ENCODE measurements around the gene DNAH1.

GRCh38 chr3:52372822-52373504, 56.8 kb downstream of the DNAH1 start:
- no peak for TF ChIP-seq POLR2A (IDR thresholded peaks at IDR 0.05; ENCODE audit: low read length)
- no peak for TF ChIP-seq GATA1 (IDR thresholded peaks at IDR 0.05; ENCODE audit: low read depth, low read length)
